C4-2B (cell line): ENCODE measurements around the gene FAM117A.

ENCODE experiments used
- ZFX ChIP-seq: fragments of 450-650 bp; IDR thresholded peaks from 2 replicates; pipeline ENCODE4 v1.6.1; 2017
- TF ChIP-seq, protein P1 (sequence below): fragments of 450-650 bp; conservative IDR thresholded peaks from 2 replicates; pipeline ENCODE4 v1.5.1; 2017; ENCODE audit warnings: mild to moderate bottlenecking

DNA sequence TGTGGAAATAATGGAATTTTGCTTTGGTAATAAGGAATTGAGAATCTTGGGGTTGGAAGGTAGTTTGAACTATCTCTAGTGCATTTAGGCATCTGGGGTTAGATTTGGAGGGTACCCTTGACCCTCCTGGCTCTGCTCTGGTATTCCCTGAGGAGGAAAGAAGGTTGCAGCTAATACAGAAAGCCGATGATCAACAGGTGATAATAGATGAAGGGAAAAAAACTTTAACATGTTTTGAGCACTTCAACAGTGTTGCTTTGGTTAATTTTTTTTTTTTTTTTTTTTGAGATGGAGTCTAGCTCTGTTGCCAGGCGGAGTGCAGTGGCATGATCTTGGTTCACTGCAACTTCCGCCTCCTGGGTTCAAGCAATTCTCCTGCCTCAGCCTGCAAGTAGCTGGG, 29.4 kb upstream of the FAM117A start:
- TF ChIP-seq, protein P1, sequence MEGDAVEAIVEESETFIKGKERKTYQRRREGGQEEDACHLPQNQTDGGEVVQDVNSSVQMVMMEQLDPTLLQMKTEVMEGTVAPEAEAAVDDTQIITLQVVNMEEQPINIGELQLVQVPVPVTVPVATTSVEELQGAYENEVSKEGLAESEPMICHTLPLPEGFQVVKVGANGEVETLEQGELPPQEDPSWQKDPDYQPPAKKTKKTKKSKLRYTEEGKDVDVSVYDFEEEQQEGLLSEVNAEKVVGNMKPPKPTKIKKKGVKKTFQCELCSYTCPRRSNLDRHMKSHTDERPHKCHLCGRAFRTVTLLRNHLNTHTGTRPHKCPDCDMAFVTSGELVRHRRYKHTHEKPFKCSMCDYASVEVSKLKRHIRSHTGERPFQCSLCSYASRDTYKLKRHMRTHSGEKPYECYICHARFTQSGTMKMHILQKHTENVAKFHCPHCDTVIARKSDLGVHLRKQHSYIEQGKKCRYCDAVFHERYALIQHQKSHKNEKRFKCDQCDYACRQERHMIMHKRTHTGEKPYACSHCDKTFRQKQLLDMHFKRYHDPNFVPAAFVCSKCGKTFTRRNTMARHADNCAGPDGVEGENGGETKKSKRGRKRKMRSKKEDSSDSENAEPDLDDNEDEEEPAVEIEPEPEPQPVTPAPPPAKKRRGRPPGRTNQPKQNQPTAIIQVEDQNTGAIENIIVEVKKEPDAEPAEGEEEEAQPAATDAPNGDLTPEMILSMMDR, result no peak
- TF ChIP-seq ZFX, result no peak
